Activated CD8-positive, alpha-beta memory T cell treated with anti-CD3 and anti-CD28 coated beads for 1 hour (primary cell): Measurements from ENCODE around the gene AMOTL2.

Experiments
- DNase-seq, 2 donors: peaks; one replicate each; pipeline ENCODE4 v3.0.0-alpha.2; 2020; ENCODE audit warnings: low read depth in 1 of 2; ENCODE audit errors: extremely low read depth in 1 of 2

The AMOTL2 gene

DNA sequence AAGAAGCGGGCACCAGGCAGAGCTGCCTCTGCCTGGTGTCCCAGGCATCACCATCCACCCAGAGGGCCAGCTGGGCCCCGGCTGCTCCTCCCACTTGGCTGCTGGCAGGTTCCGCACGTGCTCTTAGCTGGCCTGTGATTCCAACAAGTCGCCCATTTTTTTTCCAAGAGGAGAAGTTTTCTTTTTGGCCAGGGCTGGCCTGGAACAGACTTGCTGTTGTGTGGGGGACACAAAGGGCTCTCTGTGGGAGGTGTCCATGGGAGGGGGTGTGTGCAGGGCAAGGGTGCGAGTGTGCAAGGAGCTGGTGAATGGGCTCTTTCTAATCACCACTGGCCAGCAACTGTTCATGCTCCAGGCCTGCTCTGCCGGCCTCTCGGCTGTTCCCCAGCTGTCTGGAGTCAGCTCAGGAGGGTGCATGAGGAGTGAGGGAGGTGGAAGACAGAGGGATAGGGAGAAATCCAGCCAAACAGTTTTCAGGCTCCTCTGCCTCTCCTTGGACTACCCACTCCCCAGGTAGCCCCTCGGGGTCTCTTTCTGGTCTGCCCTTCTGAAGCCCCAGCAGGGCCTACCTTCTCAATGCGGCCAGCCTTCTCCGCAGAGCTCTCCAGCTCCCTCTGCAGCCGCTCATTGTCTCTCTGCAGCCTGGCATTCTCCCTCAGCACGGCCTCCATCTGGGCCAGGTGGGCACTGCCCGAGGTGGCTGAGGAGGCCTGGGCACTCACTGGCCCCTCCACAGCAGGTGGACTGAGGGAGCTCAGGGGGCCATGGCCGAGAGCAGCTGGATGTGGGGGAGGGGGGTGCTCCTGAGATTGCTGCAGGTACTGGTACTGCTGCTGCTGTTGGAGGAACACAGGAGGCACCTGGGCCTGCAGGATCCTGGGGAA is 7.1 kb downstream of the AMOTL2 start:
- DNase-seq = no peak

- DNase-seq = no peak
These were observed 7.9 kb downstream of the AMOTL2 start for GRCh38 chr3:134366221-134366927.

DNA sequence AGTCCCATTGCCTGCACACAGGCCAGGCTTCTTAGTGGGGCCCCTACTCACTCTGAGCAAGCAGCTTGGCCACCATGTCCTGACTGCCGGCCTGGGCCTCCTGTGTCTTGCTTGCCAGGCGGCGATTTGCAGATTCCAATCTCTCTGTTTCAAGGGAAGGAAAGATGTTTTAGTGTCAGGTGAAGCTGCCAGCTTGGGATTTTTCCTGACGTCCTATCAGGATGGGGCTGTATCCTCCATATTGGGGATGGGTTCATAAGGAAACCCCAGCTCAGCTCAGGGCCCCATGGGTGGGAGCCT is 8.5 kb downstream of the AMOTL2 start:
- DNase-seq = no peak

DNA sequence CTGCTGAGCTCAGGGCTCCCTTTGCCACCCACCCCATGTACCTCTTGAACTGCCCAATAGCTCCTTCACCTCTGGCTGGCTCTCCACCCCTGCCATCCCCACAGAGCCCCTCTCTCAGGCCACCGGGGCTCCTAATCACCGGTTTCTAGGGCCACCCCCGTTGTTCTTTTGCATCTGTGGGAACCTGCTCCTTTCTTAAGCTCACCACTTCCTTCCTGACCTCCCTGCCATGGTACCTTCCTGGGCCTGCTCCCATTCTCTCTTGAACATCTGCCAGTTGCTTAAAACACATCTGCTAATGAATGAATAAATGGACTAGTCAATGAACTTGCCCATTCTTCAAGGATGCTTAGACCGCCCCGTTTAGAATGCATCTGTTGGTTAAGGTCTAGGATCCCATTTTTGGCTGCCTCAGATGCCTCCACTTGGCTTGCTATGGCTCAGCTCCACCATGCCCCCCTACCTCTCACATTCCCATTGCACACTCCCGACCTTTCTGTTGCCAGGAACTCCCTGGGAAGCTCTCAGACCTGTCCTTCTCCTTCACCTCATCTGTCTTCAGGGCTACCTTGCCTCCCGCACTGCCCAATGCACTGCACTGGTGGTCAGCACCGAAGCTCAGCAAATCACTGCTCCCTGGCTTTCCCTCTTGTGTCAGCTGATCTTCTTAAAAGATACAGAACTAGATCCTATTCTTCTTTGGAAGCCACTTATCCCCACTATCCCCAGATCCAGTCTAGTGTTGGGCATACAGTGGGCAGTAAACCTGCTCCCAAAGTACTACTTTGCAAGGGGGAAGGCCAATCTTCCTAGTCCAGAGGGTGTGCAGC is 9.1 kb downstream of the AMOTL2 start:
- DNase-seq = no peak

GRCh38 chr3:134364061-134364935 is 9.9 kb downstream of the AMOTL2 start:
- no peak for DNase-seq

DNA sequence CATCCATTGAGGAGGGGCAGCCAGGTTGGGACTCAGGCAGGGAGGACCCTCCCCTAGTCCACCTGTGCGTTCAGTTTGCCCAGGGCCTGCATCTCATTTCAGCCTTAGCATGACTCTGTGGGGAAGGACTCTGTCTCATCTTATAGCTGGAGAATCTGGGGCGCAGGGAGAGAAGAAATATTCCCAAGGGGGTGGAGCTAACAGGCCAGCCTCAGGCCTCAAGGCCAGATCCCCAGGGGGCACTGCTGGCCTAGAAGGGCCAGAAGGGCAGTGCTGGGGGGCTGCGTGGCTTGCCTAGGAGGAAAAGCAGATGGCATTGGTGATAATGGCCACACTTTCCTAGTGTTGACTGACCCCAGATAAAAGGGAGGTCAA is 10.9 kb downstream of the AMOTL2 start:
- no peak for DNase-seq

- no peak for DNase-seq
These were observed 11.4 kb downstream of the AMOTL2 start for GRCh38 chr3:134362670-134363380.

- no peak for DNase-seq
These were observed 12.0 kb downstream of the AMOTL2 start for GRCh38 chr3:134362221-134362620.

GRCh38 chr3:134361162-134361835 is 12.9 kb downstream of the AMOTL2 start:
- no peak for DNase-seq

GRCh38 chr3:134360046-134360445 is 14.2 kb downstream of the AMOTL2 start:
- no peak for DNase-seq

DNA sequence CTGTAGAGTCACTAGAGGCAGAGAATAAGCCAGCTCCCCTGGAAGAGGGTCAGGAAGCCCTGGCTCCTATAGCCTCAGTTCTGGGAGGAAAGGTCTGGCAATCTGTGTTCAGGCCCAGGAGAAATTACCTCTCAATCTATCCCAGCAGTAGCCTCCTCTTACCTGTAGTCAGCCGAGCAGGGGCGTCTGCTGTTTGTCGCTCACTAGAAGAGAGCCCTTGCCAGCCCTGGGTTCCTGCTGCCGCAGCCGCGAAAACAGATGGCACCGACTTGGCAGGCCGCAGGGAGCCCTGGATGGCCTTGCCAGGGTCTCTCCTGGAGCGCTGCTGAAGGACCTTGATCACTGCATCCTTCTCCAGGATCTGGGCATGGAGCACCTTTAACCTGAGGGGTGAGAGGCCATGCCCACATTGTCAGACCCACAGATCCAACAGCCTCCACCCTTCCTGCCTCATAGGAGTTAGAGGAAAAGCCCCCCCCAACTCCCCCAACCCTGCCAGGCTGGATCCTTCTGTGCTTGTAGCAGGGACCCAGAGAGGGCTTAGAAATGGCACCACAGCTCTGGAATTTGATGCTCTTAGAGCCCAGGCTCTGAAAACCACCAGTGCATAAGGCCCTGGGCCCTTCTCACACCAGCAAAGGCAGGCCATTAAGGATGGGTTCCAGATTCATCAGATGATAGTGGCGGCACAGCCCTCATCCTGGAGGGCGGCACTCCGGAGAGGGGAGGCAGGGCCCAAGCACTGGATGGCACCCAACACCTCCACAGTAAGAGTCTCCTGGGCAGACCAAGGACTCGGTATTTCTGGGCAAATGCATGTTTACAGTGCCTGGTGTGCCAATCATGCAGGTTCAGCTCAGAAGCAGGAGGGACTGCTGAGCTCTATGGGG is 14.9 kb downstream of the AMOTL2 start:
- no peak for DNase-seq

GRCh38 chr3:134357914-134358811 is 16.1 kb downstream of the AMOTL2 start:
- no peak for DNase-seq

- DNase-seq = no peak
These were observed 16.9 kb downstream of the AMOTL2 start for GRCh38 chr3:134357261-134357913.

DNA sequence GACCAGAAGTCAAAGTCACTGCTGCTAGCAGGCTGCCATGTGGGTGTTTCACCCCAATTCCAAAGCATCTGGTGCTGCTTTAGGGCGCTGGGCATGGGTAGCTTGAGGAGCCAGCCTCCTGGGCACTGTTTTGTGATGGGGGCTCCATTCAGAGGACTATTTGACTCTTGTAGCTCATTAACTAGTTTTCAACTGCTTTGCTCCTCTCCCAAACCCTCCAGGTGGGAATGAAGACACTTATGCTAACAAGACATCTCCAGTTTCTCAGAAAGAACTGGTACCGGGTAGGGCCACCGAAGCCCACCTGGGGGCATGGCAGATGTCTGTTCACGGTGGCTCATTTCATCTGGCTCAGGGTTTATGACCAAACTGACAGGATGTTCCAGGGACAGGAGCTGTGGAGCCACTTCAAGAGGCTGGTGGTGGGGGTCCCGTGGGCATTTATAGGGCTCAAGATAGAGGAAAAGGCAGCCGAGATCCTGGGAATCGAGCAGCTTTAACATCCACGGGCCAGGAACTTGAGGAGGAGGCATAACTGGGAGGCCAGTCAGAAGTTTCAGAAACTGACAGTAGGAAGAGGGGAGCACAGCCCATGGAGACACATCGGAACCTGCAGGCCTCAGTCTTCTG is 17.7 kb downstream of the AMOTL2 start:
- DNase-seq = no peak

DNA sequence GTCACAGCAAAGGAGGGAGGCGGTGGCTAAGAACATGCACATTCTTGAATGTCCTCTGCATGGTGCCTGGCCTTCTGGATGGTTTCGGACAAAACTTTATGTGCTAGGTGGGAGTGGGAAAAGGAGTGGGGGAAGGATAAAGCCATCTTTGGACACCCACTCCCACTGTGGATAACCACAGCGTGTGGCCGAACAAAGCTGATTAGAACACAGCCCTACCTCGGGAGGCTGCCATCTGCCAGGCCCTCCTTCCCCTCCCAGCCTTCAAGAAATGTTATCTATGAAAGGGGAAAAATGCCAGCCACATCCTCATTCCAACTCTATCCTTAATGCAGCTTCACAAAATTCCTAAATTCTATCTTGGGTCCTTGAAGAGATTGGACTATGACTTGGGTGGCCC is 18.8 kb downstream of the AMOTL2 start:
- no peak for DNase-seq

GRCh38 chr3:134354612-134355251 is 19.5 kb downstream of the AMOTL2 start:
- no peak for DNase-seq
